ENCODE data around the gene FRRS1L. TPM values are rescaled to one million over a fixed set of nuclear protein-coding genes. Genes with fewer than 3 reads are reported as not detected.

FRRS1L gene
- total and polyA plus RNA-seq, 8 donors, result 0.12 to 4.6 (median 0.55) TPM; not detected in 1

DNA sequence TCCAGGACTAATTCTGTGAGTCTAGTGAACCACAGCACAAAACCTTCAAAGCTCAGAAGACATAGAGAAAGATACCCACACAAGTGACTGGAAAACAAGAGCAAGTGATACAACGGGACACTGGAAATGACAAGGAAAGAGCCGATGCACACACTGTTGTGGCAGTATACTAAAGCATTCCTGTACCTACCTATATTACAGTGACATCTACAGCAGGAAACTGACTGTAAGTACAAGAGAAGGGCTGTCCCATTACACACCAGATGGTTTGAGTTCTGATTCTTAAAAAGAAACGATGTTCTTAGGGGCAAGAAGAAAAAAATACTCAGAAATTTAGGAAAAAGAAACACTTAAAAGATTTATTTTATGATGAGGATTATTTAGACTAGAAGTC lies 65.8 kb downstream of the FRRS1L start:
- DNase-seq, result no peak
- H3K9me3 ChIP-seq, result no peaks in the 10 kb centered on the region
- intact Hi-C loops (cut with DNase I; ENCODE audit: low total_unique reads), result no loop called here
- peaks cover 45 to 69% (median 60%) of the 10 kb centered on the region in 4 donors for H3K4me1 ChIP-seq
- no peak overlapping the region for H3K4me3 ChIP-seq
- peak overlapping the region in 4 of 5 donors; percentile 47 to 83 (median 78) for H3K27ac ChIP-seq
- 43 to 70% (median 46%) methylated on average over 3 of the region's 3 CpGs for WGBS, 5 donors
- no peak for TF ChIP-seq POLR2A (IDR thresholded peaks at IDR 0.05)
- TF ChIP-seq EP300 (IDR thresholded peaks at IDR 0.05), result no peak
- TF ChIP-seq POLR2AphosphoS5 (IDR thresholded peaks at IDR 0.05), result no peak
- TF ChIP-seq, protein P1, sequence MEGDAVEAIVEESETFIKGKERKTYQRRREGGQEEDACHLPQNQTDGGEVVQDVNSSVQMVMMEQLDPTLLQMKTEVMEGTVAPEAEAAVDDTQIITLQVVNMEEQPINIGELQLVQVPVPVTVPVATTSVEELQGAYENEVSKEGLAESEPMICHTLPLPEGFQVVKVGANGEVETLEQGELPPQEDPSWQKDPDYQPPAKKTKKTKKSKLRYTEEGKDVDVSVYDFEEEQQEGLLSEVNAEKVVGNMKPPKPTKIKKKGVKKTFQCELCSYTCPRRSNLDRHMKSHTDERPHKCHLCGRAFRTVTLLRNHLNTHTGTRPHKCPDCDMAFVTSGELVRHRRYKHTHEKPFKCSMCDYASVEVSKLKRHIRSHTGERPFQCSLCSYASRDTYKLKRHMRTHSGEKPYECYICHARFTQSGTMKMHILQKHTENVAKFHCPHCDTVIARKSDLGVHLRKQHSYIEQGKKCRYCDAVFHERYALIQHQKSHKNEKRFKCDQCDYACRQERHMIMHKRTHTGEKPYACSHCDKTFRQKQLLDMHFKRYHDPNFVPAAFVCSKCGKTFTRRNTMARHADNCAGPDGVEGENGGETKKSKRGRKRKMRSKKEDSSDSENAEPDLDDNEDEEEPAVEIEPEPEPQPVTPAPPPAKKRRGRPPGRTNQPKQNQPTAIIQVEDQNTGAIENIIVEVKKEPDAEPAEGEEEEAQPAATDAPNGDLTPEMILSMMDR (IDR thresholded peaks at IDR 0.05), result no peak
- peaks cover 0 to 28% (median 22%) of the 10 kb centered on the region in 4 donors for H3K36me3 ChIP-seq
- H3K27me3 ChIP-seq, result no peaks in the 10 kb centered on the region

DNA sequence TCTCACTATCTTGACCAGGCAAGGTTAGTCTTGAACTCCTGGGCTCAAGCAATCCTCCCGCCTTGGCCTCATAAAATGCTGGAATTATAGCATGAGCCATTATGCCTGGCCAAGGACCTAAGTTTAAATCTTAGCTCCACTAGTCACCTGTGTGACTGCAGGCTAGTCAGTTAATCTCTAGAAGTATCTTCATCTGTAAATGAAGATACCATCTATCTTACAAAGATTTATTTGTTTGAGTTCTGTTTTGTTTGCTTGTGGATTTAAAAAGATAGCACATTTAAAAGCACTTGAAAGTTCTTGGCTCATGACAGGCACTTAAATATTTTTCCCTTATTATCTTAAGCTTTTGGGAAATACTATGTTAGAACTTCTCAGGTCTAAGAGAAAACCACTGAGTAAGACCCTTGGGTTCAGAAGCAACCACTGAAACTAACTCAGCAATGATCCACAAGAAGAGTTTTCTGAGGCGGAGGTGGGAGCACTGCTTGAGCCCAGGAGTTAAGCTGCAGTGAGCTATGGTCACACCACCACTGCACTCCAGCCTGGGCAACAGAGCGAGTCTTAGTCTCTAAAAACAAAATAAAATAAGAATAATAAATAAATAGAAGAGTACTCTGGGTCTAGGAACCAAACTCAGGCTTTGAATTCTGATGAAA lies 66.4 kb downstream of the FRRS1L start:
- TF ChIP-seq EP300 (IDR thresholded peaks at IDR 0.05) (no peak), POLR2AphosphoS5 (IDR thresholded peaks at IDR 0.05) (no peak), POLR2A (IDR thresholded peaks at IDR 0.05) (no peak)
- TF ChIP-seq, protein P1 (IDR thresholded peaks at IDR 0.05), result no peak
- Histone ChIP-seq H3K36me3 (peaks cover 0 to 25% (median 19%) of the 10 kb centered on the region in 4 donors), H3K4me3 (no peak overlapping the region), H3K9me3 (no peaks in the 10 kb centered on the region), H3K4me1 (peaks cover 50 to 75% (median 63%) of the 10 kb centered on the region in 4 donors), H3K27ac (peak overlapping the region; percentile 47 to 83 (median 81)), H3K27me3 (no peaks in the 10 kb centered on the region)
- 72 to 94% (median 84%) methylated on average over 3 of the region's 3 CpGs for WGBS, 5 donors
- intact Hi-C loops (cut with DNase I; ENCODE audit: low total_unique reads), result no loop called here
- no peak for DNase-seq

DNA sequence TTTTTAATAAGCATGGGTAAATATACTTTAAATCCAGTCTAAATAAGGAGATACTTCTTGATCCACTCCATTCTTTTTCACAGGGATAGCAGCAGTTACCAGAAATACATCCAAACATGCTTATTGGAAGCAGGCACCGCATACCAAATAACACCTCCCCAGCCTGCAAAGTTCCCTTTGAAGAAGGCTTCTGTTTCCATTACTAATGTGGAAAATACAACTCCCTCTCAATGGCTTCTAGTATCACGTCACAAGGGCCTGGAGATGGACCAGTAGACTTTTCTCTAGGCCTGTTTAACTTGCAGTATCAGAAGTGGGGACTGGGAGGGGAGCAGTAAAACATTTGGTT lies 68.1 kb downstream of the FRRS1L start:
- no peaks in the 10 kb centered on the region for H3K27me3 ChIP-seq
- no peaks in the 10 kb centered on the region for H3K9me3 ChIP-seq
- intact Hi-C loops (cut with DNase I; ENCODE audit: low total_unique reads), result no loop called here
- peak overlapping the region; percentile 47 to 90 (median 81) for H3K27ac ChIP-seq
- 16 to 50% (median 42%) methylated on average over 2 of the region's 2 CpGs for WGBS, 5 donors
- peaks cover 0 to 27% (median 14%) of the 10 kb centered on the region in 4 donors for H3K36me3 ChIP-seq
- TF ChIP-seq, protein P1 (IDR thresholded peaks at IDR 0.05), result no peak
- no peak for TF ChIP-seq EP300 (IDR thresholded peaks at IDR 0.05)
- no peak for TF ChIP-seq POLR2A (IDR thresholded peaks at IDR 0.05)
- no peak for TF ChIP-seq POLR2AphosphoS5 (IDR thresholded peaks at IDR 0.05)
- peaks cover 52 to 92% (median 72%) of the 10 kb centered on the region in 4 donors for H3K4me1 ChIP-seq
- no peak for DNase-seq
- H3K4me3 ChIP-seq, result no peak overlapping the region

DNA sequence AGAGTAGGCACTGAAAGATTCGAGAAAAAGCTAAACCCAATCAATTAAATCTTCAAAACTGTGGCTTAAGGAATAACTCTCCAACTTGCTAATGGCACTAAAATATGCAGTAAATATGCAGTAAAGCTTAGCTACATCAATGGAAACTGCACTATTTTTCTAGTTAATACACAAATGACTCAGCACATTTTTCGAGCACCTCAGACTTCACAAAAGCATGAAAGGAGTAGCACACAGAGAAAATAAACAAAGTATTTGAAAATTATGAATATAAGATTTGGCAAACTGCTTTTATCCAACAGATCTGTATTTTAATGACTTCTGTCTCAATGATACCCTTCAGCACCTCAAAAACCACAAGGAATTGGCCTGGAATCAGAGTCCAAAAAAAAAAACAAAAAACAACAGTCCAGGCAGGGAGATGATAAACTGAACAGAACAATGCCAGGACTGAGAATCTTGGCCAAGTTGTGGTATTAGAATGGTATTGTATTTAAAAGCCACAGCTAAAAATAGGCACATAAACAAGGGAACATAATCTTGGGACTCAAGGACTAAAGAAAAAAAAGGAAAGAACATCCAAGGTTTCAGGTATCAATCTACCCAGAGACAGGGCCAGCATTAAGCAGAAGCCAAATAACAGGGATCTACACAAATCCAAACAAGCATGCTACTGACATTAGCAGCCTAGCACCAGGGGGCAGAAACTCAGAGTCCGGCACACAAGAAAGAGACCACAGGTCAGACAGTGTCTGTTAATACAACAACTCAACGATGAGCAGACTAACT lies 68.7 kb downstream of the FRRS1L start:
- WGBS, 5 donors, result 18 to 25% (median 21%) methylated on average over 4 of the region's 4 CpGs
- Histone ChIP-seq H3K9me3 (no peaks in the 10 kb centered on the region), H3K27ac (peak overlapping the region; percentile 47 to 90 (median 81)), H3K27me3 (no peaks in the 10 kb centered on the region), H3K4me1 (peaks cover 52 to 98% (median 75%) of the 10 kb centered on the region in 4 donors), H3K4me3 (no peak overlapping the region), H3K36me3 (peaks cover 0 to 24% (median 11%) of the 10 kb centered on the region in 4 donors)
- intact Hi-C loops (cut with DNase I; ENCODE audit: low total_unique reads), result no loop called here
- TF ChIP-seq POLR2A (IDR thresholded peaks at IDR 0.05), result no peak
- no peak for TF ChIP-seq POLR2AphosphoS5 (IDR thresholded peaks at IDR 0.05)
- TF ChIP-seq, protein P1 (IDR thresholded peaks at IDR 0.05), result no peak
- no peak for TF ChIP-seq EP300 (IDR thresholded peaks at IDR 0.05)
- peak in 1 of 2 donors; percentile 49 for DNase-seq

Measured in stomach (tissue), 9 donors.